Body of pancreas (tissue), 4 donors: Measurements from ENCODE around the gene TRAM2.

Source experiments
- CTCF ChIP-seq, 7 experiments: fragments of 450-650 bp in 4 of 7; fragments of 200-600 bp in 3 of 7; sonication (generic) in 3 of 7; IDR thresholded peaks; one replicate each; pipeline ENCODE4 v1.5.1; 2016 to 2019; ENCODE audit warnings: antibody characterized with exemption in 7 of 7
- POLR2A ChIP-seq, 3 donors: fragments of 450-650 bp; IDR thresholded peaks; one replicate each; pipeline ENCODE4 v1.6.1; 2016; ENCODE audit warnings: antibody characterized with exemption in 3 of 3, mild to moderate bottlenecking in 2 of 3

DNA sequence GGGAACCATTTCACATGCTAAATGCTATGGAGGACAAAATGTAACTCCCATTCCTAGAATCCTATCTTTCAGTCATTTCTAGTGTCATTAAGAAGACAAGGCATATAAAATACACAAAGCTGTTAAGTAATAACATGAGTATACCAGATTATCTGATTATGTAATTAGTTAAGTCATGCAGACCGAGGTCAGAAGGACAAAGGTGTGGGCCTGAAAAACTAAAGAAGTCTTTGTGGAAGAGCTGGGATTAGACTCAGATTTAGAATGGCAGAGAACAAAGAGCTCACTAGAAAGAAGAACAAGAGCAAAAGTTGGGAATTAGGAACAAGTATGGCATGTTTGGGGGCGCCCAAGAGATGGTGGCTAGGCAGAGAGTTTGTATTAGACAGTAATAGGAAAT lies 119.8 kb downstream of the TRAM2 start:
- no peak for TF ChIP-seq CTCF (IDR thresholded peaks at IDR 0.05)
- no peak for TF ChIP-seq POLR2A (IDR thresholded peaks at IDR 0.05)
